Femur (tissue), 1 donor: ENCODE results near the gene BTD.
"Not testable (repeated sequence)": the region's sequence is repeated elsewhere in the genome, so short reads cannot be mapped to it uniquely, and the experiment has no call there.

Experiments
- DNase-seq: peaks from one replicate; pipeline ENCODE4 v3.0.0-alpha.2; 2017

BTD gene

GRCh38 chr3:15606434-15606891, 4.9 kb downstream of the BTD start:
- no peak for DNase-seq

GRCh38 chr3:15610082-15610759, 8.7 kb downstream of the BTD start:
- no peak for DNase-seq

GRCh38 chr3:15611018-15611417, 9.5 kb downstream of the BTD start:
- DNase-seq, result no peak

GRCh38 chr3:15612001-15612400, 10.5 kb downstream of the BTD start:
- no peak for DNase-seq

GRCh38 chr3:15614958-15615357, 13.4 kb downstream of the BTD start:
- no peak for DNase-seq

- DNase-seq, result no peak
These were observed 14.5 kb downstream of the BTD start for GRCh38 chr3:15616053-15616452.

GRCh38 chr3:15619659-15620464, 18.3 kb downstream of the BTD start:
- DNase-seq, result not testable (repeated sequence)

GRCh38 chr3:15623535-15624440, 22.2 kb downstream of the BTD start:
- DNase-seq, result no peak

GRCh38 chr3:15628967-15629366, 27.4 kb downstream of the BTD start:
- no peak for DNase-seq

GRCh38 chr3:15629860-15630597, 28.5 kb downstream of the BTD start:
- DNase-seq, result peak; percentile 83

GRCh38 chr3:15630646-15631350, 29.3 kb downstream of the BTD start:
- no peak for DNase-seq

- DNase-seq, result no peak
These were observed 30.1 kb downstream of the BTD start for GRCh38 chr3:15631426-15632211.

- no peak for DNase-seq
These were observed 30.7 kb downstream of the BTD start for GRCh38 chr3:15632212-15632580.

GRCh38 chr3:15633159-15633558, 31.6 kb downstream of the BTD start:
- no peak for DNase-seq

GRCh38 chr3:15633766-15634598, 32.4 kb downstream of the BTD start:
- peak; percentile 55 for DNase-seq

GRCh38 chr3:15634671-15635070, 33.1 kb downstream of the BTD start:
- no peak for DNase-seq

- peak; percentile 84 for DNase-seq
These were observed 33.6 kb downstream of the BTD start for GRCh38 chr3:15635121-15635661.

GRCh38 chr3:15636028-15636709, 34.6 kb downstream of the BTD start:
- DNase-seq, result peak; percentile 42
